BLaER1 (cell line): Measurements from ENCODE around the gene CARS2.
A peak's percentile ranks its signal among the peaks of the same experiment; 100 is the strongest.

Experiments
- H3K27ac ChIP-seq: shearing (Covaris generic); formaldehyde crosslinking; 2 replicates; pipeline ENCODE4 v1.8.1; 2022
- H3K27me3 ChIP-seq: shearing (Covaris generic); formaldehyde crosslinking; 2 replicates; pipeline ENCODE4 v1.8.1; 2022
- H3K36me3 ChIP-seq: shearing (Covaris generic); formaldehyde crosslinking; 2 replicates; pipeline ENCODE4 v1.8.1; 2022
- H3K4me1 ChIP-seq: shearing (Covaris generic); formaldehyde crosslinking; 2 replicates; pipeline ENCODE4 v1.8.1; 2022
- H3K4me2 ChIP-seq: shearing (Covaris generic); formaldehyde crosslinking; 2 replicates; pipeline ENCODE4 v1.8.1; 2022
- H3K4me3 ChIP-seq: shearing (Covaris generic); formaldehyde crosslinking; 2 replicates; pipeline ENCODE4 v1.8.1; 2022
- H3K9ac ChIP-seq: shearing (Covaris generic); formaldehyde crosslinking; 2 replicates; pipeline ENCODE4 v1.8.1; 2022
- H3K9me3 ChIP-seq: shearing (Covaris generic); formaldehyde crosslinking; 2 replicates; pipeline ENCODE4 v1.8.1; 2022
- H4K20me1 ChIP-seq: shearing (Covaris generic); formaldehyde crosslinking; 2 replicates; pipeline ENCODE4 v1.8.1; 2022
- Cebpa-rat ChIP-seq: shearing (Covaris generic); IDR thresholded peaks from 2 replicates; pipeline ENCODE4 v1.8.1; 2022

Gene CARS2

GRCh38 chr13:110641055-110642015 is 64.6 kb downstream of the CARS2 start:
- H3K36me3 ChIP-seq: peaks cover 98% of the 10 kb centered on the region

GRCh38 chr13:110640591-110641029 is 65.3 kb downstream of the CARS2 start:
- Histone ChIP-seq H3K27ac (peak overlapping the region; percentile 40), H3K9ac (no peak overlapping the region), H3K36me3 (peaks cover 98% of the 10 kb centered on the region)

More at GRCh38 chr13:110641055-110642015, 64.6 kb downstream of the CARS2 start:
- no peak overlapping the region for H3K9ac ChIP-seq
- no peaks in the 10 kb centered on the region for H3K27me3 ChIP-seq
- H4K20me1 ChIP-seq: peaks cover 70% of the 10 kb centered on the region
- TF ChIP-seq Cebpa-rat: no peak
- peaks cover 34% of the 10 kb centered on the region for H3K4me1 ChIP-seq
- no peaks in the 10 kb centered on the region for H3K9me3 ChIP-seq
- H3K4me2 ChIP-seq: no peak overlapping the region
- H3K4me3 ChIP-seq: no peak overlapping the region
- H3K27ac ChIP-seq: no peak overlapping the region

DNA sequence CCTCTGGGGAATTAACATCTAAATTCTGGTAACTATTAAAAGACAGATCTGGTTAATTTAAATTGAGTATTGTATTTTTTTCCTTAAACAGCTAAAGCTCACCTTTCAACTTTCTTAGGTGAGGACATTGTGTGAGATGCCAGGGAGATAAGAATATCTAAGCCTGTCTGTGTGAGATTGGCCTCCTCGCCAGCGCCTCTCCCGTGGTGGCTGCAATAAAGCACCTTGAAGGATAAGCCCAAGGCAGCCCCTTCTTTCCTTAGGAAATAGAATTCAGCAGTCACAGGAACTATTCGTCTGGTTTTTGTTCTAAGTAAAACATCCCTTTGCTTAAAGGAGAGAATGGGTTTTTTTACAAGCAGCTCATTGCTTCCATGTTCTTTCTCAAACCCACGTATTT is 66.0 kb downstream of the CARS2 start:
- peaks cover 70% of the 10 kb centered on the region for H4K20me1 ChIP-seq
- H3K4me3 ChIP-seq: no peak overlapping the region
- H3K9me3 ChIP-seq: no peaks in the 10 kb centered on the region
- H3K36me3 ChIP-seq: peaks cover 98% of the 10 kb centered on the region
- H3K4me2 ChIP-seq: peak overlapping the region; percentile 19; the same call in 1 of the 2 replicates
- no peak overlapping the region for H3K9ac ChIP-seq
- H3K27me3 ChIP-seq: no peaks in the 10 kb centered on the region
- peak overlapping the region; percentile 40; the same call in 1 of the 2 replicates for H3K27ac ChIP-seq
- TF ChIP-seq Cebpa-rat: no peak
- H3K4me1 ChIP-seq: peaks cover 20% of the 10 kb centered on the region

More at GRCh38 chr13:110640591-110641029, 65.3 kb downstream of the CARS2 start:
- peak overlapping the region; percentile 19; the same call in 1 of the 2 replicates for H3K4me2 ChIP-seq
- H3K4me3 ChIP-seq: no peak overlapping the region
- H3K27me3 ChIP-seq: no peaks in the 10 kb centered on the region
- peaks cover 70% of the 10 kb centered on the region for H4K20me1 ChIP-seq
- TF ChIP-seq Cebpa-rat: no peak
- peaks cover 27% of the 10 kb centered on the region for H3K4me1 ChIP-seq
- H3K9me3 ChIP-seq: no peaks in the 10 kb centered on the region

- H3K4me2 ChIP-seq: no peak overlapping the region
- H3K9me3 ChIP-seq: no peaks in the 10 kb centered on the region
- H3K9ac ChIP-seq: no peak overlapping the region
- H3K27me3 ChIP-seq: no peaks in the 10 kb centered on the region
- no peak for TF ChIP-seq Cebpa-rat
- peaks cover 14% of the 10 kb centered on the region for H3K4me1 ChIP-seq
- no peak overlapping the region for H3K27ac ChIP-seq
- no peak overlapping the region for H3K4me3 ChIP-seq
- peaks cover 71% of the 10 kb centered on the region for H4K20me1 ChIP-seq
- H3K36me3 ChIP-seq: peaks cover 99% of the 10 kb centered on the region
Observed at GRCh38 chr13:110638814-110639806, 66.8 kb downstream of the CARS2 start.

GRCh38 chr13:110638257-110638656 is 67.7 kb downstream of the CARS2 start:
- Histone ChIP-seq H3K36me3 (peaks cover 95% of the 10 kb centered on the region), H3K4me1 (peaks cover 14% of the 10 kb centered on the region), H3K27ac (no peak overlapping the region)

GRCh38 chr13:110637747-110638146 is 68.2 kb downstream of the CARS2 start:
- H3K9me3 ChIP-seq: no peaks in the 10 kb centered on the region
- peaks cover 78% of the 10 kb centered on the region for H4K20me1 ChIP-seq
- H3K27ac ChIP-seq: no peak overlapping the region
- peaks cover 14% of the 10 kb centered on the region for H3K4me1 ChIP-seq
- no peak overlapping the region for H3K4me3 ChIP-seq
- no peak overlapping the region for H3K9ac ChIP-seq
- H3K4me2 ChIP-seq: no peak overlapping the region
- H3K27me3 ChIP-seq: no peaks in the 10 kb centered on the region
- no peak for TF ChIP-seq Cebpa-rat
- peaks cover 90% of the 10 kb centered on the region for H3K36me3 ChIP-seq

More at GRCh38 chr13:110638257-110638656, 67.7 kb downstream of the CARS2 start:
- H3K9me3 ChIP-seq: no peaks in the 10 kb centered on the region
- no peak overlapping the region for H3K4me3 ChIP-seq
- no peak for TF ChIP-seq Cebpa-rat
- H4K20me1 ChIP-seq: peaks cover 78% of the 10 kb centered on the region
- no peak overlapping the region for H3K9ac ChIP-seq
- no peaks in the 10 kb centered on the region for H3K27me3 ChIP-seq
- H3K4me2 ChIP-seq: no peak overlapping the region

DNA sequence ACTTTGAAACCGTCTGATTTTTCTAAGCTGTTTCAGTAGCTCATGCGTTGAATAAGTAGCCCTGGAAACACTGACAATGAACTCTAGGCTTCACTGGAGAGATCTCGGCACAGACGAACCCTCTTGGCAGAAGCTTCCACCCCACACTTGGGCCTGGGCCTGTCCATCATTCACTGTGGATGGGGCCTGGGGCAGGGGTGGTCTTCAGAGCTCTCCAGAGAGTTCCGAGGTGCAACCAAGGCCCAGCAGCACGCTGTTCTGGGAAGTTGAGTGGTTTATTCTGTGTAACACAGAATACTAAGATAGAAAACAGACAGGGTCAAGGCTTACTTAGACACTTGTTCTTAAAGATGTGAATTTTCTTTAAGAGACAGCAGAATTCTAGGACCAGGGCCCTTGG is 68.6 kb downstream of the CARS2 start:
- Histone ChIP-seq H3K4me3 (no peak overlapping the region), H3K27ac (no peak overlapping the region), H3K36me3 (peaks cover 85% of the 10 kb centered on the region), H3K9me3 (no peaks in the 10 kb centered on the region), H3K27me3 (no peaks in the 10 kb centered on the region), H3K9ac (no peak overlapping the region), H3K4me1 (peaks cover 14% of the 10 kb centered on the region), H3K4me2 (no peak overlapping the region), H4K20me1 (peaks cover 78% of the 10 kb centered on the region)
- TF ChIP-seq Cebpa-rat: no peak

GRCh38 chr13:110636701-110637201 is 69.2 kb downstream of the CARS2 start:
- Histone ChIP-seq H3K4me2 (no peak overlapping the region), H3K9me3 (no peaks in the 10 kb centered on the region), H3K9ac (no peak overlapping the region), H3K36me3 (peaks cover 80% of the 10 kb centered on the region), H3K4me3 (no peak overlapping the region), H3K27ac (no peak overlapping the region), H3K4me1 (peaks cover 14% of the 10 kb centered on the region), H3K27me3 (no peaks in the 10 kb centered on the region), H4K20me1 (peaks cover 80% of the 10 kb centered on the region)
- no peak for TF ChIP-seq Cebpa-rat

GRCh38 chr13:110636053-110636475 is 69.9 kb downstream of the CARS2 start:
- Histone ChIP-seq H3K36me3 (peaks cover 80% of the 10 kb centered on the region), H3K4me1 (peaks cover 13% of the 10 kb centered on the region), H3K9me3 (no peaks in the 10 kb centered on the region), H3K27ac (no peak overlapping the region), H4K20me1 (peaks cover 84% of the 10 kb centered on the region), H3K27me3 (no peaks in the 10 kb centered on the region), H3K4me2 (no peak overlapping the region), H3K9ac (no peak overlapping the region), H3K4me3 (no peak overlapping the region)
- TF ChIP-seq Cebpa-rat: no peak
